ENCODE results near the gene PPP1R13B. TPM values are rescaled to one million over a fixed set of nuclear protein-coding genes. Genes with fewer than 3 reads are reported as not detected.
A peak's percentile ranks its signal among the peaks of the same experiment; 100 is the strongest.

PPP1R13B gene
- total RNA-seq, 1 donor from 2014 or later, result 7.3 TPM

- H3K4me3 ChIP-seq (ENCODE audit: low read depth, low read length), result no peak overlapping the region
- no peak for TF ChIP-seq CTCF (IDR thresholded peaks at IDR 0.05; ENCODE audit: insufficient read depth, low read length, poor library complexity, severe bottlenecking)
- DNase-seq (ENCODE audit: low read depth), result no peak
- no peaks in the 10 kb centered on the region for H3K36me3 ChIP-seq (ENCODE audit: control insufficient read depth, insufficient read depth, low read length)
- H3K27me3 ChIP-seq (ENCODE audit: control insufficient read depth, insufficient read depth, low read length), result peaks cover 4% of the 10 kb centered on the region
These were observed 39.8 kb upstream of the PPP1R13B start for GRCh38 chr14:103887170-103887501.

- no peaks in the 10 kb centered on the region for H3K36me3 ChIP-seq (ENCODE audit: control insufficient read depth, insufficient read depth, low read length)
- H3K27me3 ChIP-seq (ENCODE audit: control insufficient read depth, insufficient read depth, low read length), result peaks cover 4% of the 10 kb centered on the region
- DNase-seq (ENCODE audit: low read depth), result no peak
- no peak overlapping the region for H3K4me3 ChIP-seq (ENCODE audit: low read depth, low read length)
- TF ChIP-seq CTCF (IDR thresholded peaks at IDR 0.05; ENCODE audit: insufficient read depth, low read length, poor library complexity, severe bottlenecking), result peak; percentile 43
These were observed 39.2 kb upstream of the PPP1R13B start for GRCh38 chr14:103886304-103887169.

DNA sequence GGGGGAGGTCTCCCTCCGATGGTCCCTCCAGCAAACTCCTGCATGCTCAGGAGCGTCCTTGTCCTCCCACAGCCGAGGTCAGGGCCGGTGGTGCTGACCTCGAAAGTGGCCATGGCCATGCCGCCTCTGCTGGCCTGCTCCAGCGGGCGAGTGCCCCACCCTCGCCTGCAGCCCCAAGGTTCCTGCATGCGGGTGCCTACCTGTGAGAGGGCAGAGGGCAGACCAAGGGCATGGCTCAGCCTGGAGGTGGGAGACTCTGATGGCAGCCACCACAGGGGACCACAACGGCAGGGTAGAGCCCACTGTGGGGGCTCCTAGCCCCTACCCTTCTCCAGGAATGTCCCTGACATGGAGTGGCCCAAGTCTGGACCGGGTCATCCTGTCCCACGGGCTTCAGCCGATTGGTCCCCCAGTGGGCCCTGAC lies 38.1 kb upstream of the PPP1R13B start:
- TF ChIP-seq CTCF (IDR thresholded peaks at IDR 0.05; ENCODE audit: insufficient read depth, low read length, poor library complexity, severe bottlenecking), result no peak
- Histone ChIP-seq H3K36me3 (ENCODE audit: control insufficient read depth, insufficient read depth, low read length) (no peaks in the 10 kb centered on the region), H3K4me3 (ENCODE audit: low read depth, low read length) (no peak overlapping the region), H3K27me3 (ENCODE audit: control insufficient read depth, insufficient read depth, low read length) (peaks cover 4% of the 10 kb centered on the region)
- DNase-seq (ENCODE audit: low read depth), result no peak

DNA sequence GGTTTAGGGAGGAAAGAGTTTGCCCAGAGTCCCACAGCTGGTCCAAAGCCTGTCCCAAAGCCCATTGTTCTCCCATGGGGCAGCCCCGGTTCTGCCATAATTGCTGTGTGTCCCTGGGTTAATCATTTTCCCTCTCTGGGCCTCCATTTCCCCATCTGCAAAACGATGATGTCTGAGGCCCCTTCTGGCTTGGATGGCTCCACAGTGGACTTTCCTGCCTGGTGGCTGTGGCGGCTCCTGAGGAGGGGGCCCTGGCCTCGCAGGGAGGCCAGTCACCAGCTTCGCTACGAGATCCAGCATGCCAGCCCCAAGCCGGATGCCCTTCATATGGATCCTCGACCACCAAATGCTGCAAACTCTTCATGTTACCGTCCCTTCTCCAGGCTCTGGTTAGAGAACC lies 37.5 kb upstream of the PPP1R13B start:
- no peak for DNase-seq (ENCODE audit: low read depth)
- Histone ChIP-seq H3K36me3 (ENCODE audit: control insufficient read depth, insufficient read depth, low read length) (no peaks in the 10 kb centered on the region), H3K4me3 (ENCODE audit: low read depth, low read length) (no peak overlapping the region), H3K27me3 (ENCODE audit: control insufficient read depth, insufficient read depth, low read length) (peaks cover 4% of the 10 kb centered on the region)
- TF ChIP-seq CTCF (IDR thresholded peaks at IDR 0.05; ENCODE audit: insufficient read depth, low read length, poor library complexity, severe bottlenecking), result no peak

- no peaks in the 10 kb centered on the region for H3K36me3 ChIP-seq (ENCODE audit: control insufficient read depth, insufficient read depth, low read length)
- no peak for DNase-seq (ENCODE audit: low read depth)
- H3K27me3 ChIP-seq (ENCODE audit: control insufficient read depth, insufficient read depth, low read length), result peaks cover 4% of the 10 kb centered on the region
- TF ChIP-seq CTCF (IDR thresholded peaks at IDR 0.05; ENCODE audit: insufficient read depth, low read length, poor library complexity, severe bottlenecking), result no peak
- no peak overlapping the region for H3K4me3 ChIP-seq (ENCODE audit: low read depth, low read length)
These were observed 35.8 kb upstream of the PPP1R13B start for GRCh38 chr14:103883263-103883523.

Measured in kidney epithelial cell (primary cell).